Thyroid gland (tissue), 4 donors: ENCODE measurements around the gene STK10.

Experiments
- POLR2A ChIP-seq, 2 donors: fragments of 450-650 bp; IDR thresholded peaks; one replicate each; pipeline ENCODE4 v1.6.1; 2017; ENCODE audit warnings: antibody characterized with exemption in 2 of 2, mild to moderate bottlenecking in 2 of 2, moderate library complexity in 1 of 2
- TF ChIP-seq, protein P1 (sequence below), 6 experiments: fragments of 200-600 bp in 3 of 6; fragments of 450-650 bp in 3 of 6; sonication (generic) in 3 of 6; IDR thresholded peaks; one replicate each; pipeline ENCODE4 v1.5.1; 2016 to 2019; ENCODE audit warnings: antibody characterized with exemption in 6 of 6, mild to moderate bottlenecking in 2 of 6, inconsistent platforms in 1 of 6, moderate library complexity in 1 of 6

DNA sequence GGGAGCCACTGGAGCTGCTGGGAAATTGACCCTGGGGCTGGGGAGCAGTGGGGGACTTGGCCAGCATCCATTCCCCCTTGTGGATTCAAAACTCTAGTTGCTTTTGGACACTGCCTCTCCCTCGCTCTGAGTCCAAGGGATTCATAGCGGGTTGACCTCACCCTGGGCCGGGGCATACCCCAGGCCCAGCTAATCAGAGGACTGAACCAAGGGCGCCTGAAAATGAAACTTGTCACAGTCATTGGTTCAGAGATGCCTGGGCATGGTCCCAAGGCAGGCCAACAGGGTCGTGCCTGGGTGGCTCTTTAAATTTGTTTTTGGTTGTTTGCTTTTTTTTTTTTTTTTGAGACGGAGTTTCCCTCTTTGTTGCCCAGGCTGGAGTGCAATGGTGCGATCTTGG lies 22.6 kb downstream of the STK10 start:
- TF ChIP-seq, protein P1, sequence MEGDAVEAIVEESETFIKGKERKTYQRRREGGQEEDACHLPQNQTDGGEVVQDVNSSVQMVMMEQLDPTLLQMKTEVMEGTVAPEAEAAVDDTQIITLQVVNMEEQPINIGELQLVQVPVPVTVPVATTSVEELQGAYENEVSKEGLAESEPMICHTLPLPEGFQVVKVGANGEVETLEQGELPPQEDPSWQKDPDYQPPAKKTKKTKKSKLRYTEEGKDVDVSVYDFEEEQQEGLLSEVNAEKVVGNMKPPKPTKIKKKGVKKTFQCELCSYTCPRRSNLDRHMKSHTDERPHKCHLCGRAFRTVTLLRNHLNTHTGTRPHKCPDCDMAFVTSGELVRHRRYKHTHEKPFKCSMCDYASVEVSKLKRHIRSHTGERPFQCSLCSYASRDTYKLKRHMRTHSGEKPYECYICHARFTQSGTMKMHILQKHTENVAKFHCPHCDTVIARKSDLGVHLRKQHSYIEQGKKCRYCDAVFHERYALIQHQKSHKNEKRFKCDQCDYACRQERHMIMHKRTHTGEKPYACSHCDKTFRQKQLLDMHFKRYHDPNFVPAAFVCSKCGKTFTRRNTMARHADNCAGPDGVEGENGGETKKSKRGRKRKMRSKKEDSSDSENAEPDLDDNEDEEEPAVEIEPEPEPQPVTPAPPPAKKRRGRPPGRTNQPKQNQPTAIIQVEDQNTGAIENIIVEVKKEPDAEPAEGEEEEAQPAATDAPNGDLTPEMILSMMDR (IDR thresholded peaks at IDR 0.05) = no peak
- TF ChIP-seq POLR2A (IDR thresholded peaks at IDR 0.05) = no peak
